ENCODE measurements around the gene LYZ.

GRCh38 chr12:69350002-69350626 is 1.9 kb downstream of the LYZ start:
- no peak for TF ChIP-seq POLR2A (IDR thresholded peaks at IDR 0.05)
- no peak for TF ChIP-seq CTCF (IDR thresholded peaks at IDR 0.05)

Data from body of pancreas (tissue), 4 donors.